HG02759 (cell line): ENCODE data around the gene C17orf78.
"Not testable (repeated sequence)": the region's sequence is repeated elsewhere in the genome, so short reads cannot be mapped to it uniquely, and the experiment has no call there.

ENCODE experiments used
- ATAC-seq: cut with Tn5 transposase; IDR thresholded peaks from one replicate; pipeline ENCODE4 v1.9.1; 2021; ENCODE audit warnings: mild to moderate bottlenecking, moderate library complexity; ENCODE audit not compliant: unreplicated experiment

C17orf78 gene

GRCh38 chr17:37430051-37430627 is 54.4 kb downstream of the C17orf78 start:
- no peak for ATAC-seq

DNA sequence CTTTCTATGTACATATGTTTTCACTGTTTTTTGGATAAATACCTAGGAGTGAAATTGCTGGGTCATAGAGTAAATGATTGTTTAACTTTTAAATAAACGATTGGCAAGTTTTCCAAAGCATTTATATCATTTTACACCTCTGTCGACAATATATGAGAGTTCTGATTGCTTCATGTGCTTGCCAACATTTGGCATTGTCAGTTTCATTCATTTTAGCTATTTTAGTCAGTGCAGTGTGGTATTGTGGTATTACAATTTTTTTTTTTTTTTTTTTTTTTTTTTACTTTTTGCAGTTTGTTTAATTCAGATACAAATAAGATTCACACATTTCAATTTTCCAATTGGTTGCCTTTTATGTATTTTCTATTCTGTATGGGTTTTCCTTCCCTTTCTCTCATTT is 56.9 kb downstream of the C17orf78 start:
- no peak for ATAC-seq

GRCh38 chr17:37438141-37438540 is 62.4 kb downstream of the C17orf78 start:
- no peak for ATAC-seq

DNA sequence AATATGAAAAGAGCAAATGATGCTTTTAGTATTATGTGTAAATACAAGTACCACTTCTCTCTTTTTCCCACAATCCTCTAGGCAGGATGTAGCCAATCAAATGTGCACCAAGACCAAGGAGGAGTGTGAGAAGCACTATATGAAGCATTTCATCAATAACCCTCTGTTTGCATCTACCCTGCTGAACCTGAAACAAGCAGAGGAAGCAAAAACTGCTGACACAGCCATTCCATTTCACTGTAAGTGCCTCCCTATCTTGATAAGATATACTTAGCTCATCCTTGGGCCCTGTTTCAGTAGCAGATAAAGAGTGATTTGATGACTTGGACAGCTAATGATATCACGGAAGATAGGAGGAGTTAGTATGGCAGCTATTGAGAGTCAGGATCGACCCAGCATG is 64.6 kb downstream of the C17orf78 start:
- ATAC-seq = no peak

- not testable (repeated sequence) for ATAC-seq
Measured at GRCh38 chr17:37441369-37442014, 65.7 kb downstream of the C17orf78 start.
